ENCODE results near the gene APOL3.
"Not testable (repeated sequence)": the region's sequence is repeated elsewhere in the genome, so short reads cannot be mapped to it uniquely, and the experiment has no call there.

APOL3 gene

DNA sequence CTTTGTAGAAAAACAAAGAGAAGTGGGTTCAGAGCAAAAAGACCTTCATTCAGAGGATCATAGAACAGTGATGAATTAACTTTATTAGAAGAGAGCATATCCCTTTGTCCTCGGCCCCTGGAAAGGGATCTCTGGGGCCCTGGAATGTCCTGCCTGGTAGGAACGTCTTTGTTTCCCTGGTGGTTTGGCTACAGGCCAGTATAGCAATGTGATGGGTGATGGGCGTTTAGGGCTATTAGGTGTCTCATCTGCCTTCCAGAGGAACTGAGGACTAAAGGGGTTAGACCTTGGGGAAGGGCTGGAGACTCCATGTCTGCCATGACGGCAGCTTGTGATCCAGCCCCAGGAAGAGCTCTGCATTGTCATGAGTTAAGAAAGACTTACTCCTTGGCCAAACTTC is 32.0 kb upstream of the APOL3 start:
- DNase-seq: no peak

DNA sequence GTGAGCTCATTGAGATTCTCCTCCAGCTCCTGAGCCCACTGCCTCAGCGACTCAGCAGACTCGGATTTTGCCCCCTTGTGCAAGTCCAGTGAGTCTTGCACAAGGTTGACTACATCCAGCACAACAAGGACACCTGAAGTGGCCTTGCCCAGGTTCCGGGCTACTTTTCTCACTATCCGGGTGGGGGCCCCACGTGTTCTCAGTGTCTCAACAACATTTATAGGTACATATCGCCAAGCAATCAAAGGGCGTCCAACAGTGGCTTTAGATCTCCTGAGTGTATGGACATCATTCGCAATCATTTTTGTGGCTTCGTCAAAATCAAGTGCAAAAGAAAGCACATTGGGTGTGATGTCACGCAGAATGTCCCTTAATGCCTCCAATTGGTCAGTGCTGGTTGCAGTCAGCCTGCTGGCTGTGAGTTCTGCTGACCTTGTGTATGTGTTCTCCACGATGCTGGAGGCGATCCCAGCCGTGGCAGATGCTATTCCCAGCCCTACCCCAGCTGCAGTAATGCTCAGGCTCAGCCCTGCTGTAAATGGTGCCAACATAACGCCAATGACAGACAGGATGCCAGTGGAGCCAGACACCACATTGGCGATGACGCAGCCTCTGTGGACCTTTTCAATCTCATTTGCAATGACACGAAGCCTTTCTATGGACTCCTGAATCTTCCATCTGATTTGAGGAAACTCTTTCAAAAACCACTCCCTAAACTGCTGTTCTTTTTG is 30.7 kb upstream of the APOL3 start:
- DNase-seq: no peak

DNA sequence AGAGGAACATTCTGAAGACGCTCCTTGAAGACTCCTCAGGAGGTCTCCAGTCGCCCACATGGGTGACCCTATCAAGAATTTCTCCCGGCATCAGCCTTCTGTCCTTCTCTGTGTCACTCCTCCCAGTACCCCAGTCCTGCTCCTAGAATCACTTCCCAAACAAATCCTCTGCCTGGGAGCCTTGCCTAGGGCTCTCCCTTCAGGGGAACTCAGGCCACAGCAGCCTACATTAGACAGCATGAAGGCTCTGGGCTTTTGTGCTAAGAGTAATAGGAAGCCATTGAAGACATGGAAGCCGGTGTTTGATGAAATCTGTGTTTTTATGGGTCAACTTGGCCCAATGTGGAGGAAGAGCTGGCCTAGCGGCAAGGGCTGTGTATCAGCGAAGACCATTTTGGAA is 27.3 kb upstream of the APOL3 start:
- DNase-seq: not testable (repeated sequence)

DNA sequence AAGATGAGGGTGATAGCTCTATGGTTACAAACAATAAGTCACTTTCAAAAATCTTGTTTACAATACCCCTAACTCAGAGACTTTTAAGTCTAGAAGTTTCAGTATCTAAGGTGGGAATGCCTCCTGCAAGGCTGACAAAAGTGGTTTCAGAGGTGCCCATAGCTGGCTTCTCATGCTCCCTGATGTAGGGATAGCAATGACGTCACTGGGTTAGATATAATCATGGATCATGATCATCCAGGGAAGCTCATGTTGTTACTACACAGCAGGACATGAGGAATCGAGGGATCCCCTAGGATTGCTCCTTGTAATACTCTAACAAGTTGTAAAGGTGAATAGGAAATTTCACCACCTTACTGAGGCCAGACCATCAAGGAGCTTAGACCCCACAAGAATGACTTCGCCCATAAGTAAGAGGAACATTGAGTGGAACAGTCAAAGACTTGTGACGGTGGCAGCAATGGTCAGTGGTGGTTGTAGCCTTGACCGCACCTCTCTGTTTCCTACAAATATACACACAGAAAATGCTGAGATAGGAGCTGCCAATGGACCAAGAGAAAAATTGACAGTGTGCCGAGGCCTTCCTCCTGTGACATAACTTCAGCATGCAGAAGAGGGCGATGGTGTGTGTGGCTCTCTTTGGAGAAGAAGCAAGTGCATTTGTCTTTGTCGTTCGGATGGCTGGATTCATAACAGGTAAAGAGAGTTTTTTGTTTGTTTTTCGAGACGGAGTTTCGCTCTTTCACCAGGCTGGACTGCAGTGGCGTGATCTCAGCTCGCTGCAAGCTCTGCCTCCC is 25.5 kb upstream of the APOL3 start:
- no peak for DNase-seq

DNA sequence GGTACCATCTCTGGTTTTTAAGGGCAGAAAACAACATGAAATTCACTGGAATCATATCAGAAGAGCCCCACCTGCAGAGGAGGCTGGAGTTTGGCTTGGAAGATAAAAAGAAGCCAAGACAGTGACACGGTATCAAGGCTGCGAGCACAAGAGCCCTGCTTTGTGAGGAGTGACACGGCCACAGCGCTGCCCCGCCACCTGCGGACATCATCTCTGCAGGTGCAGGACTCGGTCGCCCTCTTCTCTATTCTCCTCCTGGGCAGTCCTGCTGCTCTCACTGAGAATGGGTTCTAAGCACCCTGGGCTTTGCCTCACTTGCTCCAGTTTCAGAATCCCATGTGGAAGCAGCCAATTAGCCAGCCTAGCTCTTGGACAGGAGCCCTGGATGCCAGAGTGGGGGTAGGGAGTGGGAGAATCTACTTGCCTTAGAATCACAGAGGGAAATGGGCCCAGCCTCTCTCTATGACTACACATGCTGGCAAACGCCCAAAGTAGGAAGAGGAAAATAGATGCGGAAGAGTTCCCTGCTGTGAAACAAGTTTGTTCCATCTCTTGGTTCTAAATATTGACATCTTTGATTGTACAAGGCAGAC is 24.0 kb upstream of the APOL3 start:
- no peak for DNase-seq

DNA sequence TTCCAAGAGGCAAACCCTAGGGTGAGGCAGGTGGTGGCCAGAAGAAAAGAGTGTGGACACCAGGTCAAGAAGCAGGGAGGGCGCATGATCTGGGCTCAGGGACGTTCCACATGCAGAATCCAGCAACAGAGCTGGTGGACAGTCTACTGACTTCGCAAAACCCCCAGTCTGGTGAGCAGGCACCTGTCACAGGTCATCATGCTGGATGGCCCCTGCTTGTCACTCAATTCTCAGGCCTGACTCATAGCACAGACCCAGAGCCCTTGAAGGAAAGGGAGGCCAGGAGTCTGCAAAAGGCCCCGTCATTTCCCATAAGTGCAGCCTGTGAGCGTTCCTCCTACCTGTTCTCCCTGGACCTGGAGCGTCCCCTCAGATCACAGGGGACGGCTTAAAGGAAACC is 22.9 kb upstream of the APOL3 start:
- DNase-seq: no peak

DNA sequence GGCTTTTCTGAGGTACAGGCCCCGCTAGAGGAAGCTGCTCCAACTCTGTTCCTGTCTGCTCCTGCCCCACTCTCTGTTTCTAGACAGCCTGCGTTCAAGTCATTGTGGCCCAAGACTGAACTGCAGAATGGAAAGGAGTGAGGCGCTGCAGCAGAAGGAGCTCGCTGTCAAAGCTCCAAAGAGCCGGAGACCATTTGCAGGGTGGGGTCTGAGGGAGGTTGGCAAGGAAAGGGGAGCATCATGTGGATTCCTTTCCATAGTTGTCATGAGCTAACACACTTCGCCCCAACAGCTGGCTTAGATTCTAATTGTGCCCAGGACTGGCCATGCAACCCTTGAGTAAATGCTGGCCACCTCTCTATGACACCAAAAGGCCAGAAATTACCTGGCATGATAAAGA is 22.3 kb upstream of the APOL3 start:
- no peak for DNase-seq

DNA sequence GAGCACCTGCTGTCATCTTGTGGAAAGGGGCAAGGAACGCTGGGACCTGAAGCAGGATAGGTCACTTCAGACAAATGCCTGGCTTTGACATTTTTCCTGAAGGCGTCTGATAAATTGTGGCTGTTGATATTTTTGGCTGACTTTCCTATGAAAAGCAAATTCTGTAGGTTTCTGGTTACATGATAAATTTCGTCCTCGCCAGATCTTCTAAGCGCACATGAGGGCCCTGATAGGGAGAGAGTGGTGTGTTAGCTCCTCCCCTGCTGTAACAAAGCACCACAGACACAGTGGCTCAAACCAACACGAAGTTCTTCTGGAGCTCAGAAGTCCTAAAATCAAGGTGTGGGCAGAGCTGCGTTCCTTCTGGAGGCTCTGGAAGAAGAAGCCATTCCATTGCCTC is 21.5 kb upstream of the APOL3 start:
- DNase-seq: no peak

DNA sequence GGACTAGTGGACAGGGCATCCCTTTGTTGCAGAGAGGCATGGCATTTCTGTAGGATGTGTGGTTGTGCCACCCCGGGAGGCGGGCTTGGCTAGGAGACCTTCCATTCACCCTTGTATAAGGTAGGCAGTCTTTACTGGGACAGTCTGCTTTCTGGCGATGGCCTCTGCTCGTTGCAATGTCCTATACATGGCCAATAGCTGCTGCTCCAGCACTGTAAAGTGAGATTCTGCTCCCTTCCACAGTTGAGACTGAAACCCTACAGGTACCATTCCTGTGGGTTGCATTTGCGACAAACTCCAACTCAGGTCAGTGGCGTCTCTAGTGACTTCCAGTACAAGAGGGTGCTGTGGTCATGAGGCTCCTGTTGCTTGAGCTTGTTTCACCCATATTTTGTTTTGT is 20.4 kb upstream of the APOL3 start:
- DNase-seq: no peak

DNA sequence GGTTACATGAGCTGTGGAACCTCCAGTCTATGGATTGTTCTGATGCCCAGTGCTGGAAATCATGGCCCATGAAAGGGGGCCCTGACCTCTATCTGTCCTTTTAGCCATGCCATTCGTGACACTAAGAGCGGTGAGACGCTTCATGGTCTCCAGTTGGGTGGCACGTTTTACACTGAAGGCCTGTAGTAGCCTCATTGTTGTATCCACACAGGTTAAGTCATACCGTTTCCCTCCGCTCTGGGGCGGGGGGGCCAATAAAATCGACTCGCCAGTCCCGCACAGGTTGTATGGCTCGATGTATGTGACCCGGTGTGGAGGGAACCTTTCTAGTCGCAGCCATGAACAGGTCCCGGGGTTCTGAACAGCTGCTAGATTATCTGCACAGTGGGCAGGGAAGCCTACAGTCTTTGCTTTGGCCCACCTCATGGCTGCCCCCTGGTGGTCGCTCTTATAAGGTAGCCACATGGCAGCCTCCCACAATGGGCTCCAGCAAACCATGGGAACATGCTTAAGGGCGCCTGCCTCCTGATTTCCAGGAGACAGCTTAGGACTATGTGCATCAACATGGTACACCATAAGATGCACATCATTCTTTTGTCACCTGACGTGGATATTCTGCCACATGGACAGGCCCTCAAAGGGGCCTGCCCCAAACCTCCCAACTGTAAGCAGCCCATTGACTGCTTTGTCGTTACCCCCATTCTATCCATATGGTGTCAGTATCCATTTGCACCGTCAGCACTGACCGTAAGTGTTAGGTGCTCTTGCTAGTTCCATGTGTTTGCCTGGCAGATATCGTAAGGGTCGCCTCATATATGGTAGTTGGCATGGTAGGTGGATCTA is 19.7 kb upstream of the APOL3 start:
- DNase-seq: no peak

DNA sequence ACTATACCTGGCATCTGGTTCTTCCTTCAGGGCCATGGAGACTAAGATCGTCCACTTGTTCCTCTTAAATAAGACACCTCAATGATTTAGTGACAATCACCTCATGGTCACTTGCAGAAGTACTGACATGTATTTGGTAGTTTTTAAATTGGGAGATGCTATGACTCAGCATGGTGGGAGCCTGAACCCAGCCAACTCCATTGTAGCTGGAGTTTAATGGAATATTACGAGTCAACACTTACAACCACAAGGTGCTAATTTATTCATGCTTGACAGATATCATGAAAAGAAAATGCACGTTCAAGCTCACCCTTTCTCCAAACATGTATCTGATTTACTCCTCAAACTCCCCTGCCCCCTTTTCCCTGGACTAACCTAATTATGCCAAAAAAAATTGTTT is 16.6 kb upstream of the APOL3 start:
- no peak for DNase-seq

DNA sequence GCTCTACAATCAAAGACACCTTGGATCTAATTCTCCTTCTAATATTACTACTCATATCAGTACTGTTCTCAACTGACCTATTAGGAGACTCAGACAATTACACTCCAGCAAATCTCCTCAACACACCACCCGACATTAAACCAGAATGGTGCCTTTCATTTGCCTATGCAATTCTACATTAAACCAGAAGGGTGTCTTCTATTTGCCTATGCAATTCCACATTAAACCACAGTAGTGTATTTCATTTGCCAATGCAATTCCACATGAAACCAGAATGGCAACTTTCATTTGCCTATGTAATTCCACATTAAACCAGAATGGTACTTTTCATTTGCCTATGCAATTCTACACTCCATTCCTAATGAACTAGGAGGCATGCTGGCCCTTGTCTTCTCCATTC is 15.3 kb upstream of the APOL3 start:
- DNase-seq: no peak

DNA sequence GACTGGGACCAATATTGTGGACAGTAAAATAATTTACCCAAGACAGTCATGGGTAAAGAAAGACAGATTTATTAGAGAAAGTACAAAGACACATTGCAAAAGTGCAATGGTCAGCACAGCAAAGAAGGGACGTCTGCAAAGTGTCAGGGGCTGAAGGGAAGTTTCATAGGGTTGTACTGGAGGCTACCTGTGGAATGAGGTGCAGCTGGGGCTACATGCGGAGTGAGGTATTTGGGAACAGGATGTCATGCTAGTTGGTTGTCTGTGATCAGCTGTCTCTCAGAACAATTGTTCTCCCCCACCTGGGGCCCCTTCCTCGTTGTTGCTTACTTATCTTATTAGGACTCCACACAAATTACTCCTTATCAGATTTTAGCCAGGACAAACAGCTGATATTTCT is 11.4 kb upstream of the APOL3 start:
- DNase-seq: no peak

DNA sequence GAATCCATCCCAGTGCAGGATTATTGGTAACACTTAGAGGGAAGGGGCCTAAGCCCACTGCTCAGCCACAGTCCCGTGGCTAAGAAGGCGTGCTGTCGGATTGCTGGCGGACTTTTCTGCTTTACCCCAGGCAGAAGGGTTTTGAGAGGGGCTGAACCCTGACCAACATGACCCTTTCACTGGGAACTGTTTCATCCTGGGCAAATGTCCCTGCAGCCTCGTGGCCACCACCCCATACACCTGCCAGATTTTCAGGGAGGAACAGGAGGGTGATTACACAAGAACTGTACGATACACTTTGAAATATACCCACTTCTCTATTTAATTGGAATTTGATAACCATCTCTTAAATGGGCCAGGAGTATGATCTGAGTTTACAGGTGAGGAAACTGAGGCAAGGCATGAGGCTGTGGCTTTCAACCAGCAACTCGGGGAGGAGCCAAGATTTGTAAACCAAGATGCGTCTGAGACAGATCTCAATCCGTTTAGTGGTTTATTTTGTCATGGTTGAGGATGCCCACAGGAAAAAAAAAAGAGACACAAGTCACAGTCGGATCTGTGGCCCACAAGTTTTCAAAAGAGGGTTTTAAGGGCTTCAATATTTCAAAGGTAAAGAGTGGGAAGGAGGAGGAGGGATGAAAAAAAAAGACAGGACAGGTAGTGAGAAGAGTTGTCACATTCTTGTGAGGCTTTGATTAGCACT is 6.1 kb upstream of the APOL3 start:
- no peak for DNase-seq

DNA sequence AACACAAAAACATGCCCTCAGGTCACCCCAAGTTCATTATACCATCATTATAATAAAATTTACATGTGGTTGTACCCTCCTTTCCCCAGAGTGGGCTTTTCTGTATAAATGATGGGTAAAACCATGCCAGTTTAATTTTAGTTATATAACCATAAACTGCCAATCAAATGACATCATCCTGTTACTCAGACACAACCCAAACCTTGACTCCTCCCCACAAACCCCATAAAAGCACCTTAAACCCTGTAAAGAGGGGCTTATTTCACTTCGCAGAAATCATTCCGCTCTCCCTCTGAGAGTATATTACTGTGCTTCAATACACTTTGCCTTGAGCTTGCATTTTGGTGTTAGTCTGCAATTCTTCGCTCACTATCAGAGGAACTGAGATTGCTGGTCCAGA is 5.5 kb upstream of the APOL3 start:
- DNase-seq: no peak

DNA sequence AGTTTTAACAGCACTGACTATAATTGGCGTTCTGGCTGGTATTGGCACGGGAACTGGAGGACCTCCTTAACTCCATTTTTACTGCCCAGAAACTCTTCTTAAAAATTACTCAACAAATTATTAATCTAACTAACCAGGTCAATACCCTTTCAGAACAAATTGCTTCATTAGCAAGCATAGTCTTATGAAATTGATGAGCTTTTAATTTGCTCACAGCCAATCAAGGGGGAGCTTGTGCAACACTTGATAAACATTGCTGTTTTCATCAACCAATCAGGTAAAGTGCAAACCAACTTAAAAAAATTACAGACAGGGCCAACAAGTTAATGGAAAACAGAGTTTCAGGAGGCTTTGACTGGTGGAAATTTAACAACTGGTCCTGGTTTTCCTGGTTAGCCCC is 4.6 kb upstream of the APOL3 start:
- DNase-seq: no peak

DNA sequence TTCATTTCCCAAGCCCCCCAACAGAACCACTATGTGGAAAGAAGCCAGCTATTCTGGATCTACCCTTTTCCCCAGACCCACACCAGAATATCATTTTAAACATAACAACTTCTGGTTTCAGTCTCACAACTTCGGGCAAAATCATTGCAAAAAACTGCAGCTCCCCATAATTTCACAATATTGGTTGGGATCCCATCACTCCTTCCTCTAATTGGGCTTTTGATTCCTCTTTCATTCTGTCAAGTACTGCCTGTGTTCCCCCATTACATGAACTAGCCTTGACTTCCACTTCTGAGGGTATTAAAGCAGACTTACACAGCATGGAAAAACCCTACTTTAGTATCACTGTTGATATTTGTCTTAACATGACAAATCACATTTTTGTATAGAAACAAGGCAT is 4.1 kb upstream of the APOL3 start:
- no peak for DNase-seq

DNA sequence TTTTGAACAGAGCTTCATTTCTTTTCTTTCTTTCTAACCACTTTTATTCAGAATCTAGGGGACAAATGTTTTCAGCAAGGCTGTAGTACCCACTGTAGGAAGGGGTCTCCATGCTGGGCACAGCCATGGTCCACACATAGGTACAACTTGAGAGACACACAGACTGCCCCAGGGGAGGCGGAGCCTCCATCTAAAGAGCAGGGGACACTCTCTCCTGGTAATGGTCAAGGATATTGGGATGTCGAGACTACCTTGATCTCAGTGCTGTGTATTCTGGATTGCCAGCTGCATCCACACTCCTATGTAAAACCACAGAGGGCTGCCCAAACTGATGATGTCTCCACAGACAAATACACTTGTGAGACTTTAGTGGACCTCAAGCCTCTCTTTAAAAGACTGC is 2.9 kb upstream of the APOL3 start:
- no peak for DNase-seq

DNA sequence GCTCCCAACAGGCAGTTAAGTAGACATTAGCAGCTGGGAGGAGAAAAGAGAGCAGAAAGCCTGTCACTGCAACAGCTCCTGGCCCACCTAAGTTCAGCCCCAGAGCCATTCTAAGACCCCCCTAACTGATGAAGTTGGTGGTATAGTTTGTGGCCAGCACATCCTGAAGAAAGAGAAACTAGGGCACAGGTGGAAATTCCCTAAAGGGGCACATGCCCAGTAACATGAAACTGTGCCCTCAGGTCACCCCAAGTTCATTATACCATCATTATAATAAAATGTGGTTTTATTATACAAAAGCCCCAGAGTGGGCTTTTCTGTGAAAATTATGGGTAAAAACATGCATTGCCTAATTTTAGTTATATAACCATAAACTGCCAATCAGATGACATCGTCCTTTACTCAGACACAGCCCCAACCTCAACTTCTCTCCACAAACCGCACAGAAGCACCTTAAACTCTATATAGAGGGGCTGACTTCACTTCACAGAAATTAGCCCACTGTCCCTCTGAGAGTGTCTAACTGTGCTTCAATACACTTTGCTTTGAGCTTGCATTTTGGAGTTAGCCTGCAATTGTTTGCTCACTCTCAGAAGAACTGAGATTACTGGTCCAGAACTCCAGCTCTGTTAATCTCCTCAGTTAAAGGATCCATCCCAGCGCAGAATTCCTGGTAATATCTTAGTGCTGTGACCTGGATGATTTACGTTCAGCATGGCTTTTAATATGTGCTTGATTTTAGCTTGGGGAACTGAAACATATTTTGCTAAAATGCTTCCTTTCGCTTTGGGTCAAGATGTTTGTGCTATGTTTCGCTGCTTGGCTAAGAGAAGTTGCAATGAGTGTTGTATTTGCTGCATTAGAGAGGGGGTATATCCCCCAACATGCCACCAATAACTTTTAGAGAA is 1.8 kb upstream of the APOL3 start:
- DNase-seq: no peak

DNA sequence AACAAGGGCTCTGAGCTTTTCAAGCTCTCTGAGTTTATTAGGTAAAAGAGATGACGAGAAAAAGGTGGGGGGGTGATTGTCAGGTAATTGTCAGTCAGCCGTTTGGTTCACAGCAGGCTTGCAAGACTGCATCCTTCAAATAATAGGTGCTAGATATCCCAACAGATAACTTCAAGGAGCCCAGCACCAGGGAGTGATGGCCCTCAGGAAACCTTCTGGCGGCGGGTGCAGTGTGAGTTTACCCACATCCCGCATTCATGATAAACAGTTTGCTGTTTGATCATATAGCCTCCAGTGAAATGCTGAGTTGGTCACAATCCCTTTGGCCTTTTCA is 1.2 kb upstream of the APOL3 start:
- not testable (repeated sequence) for DNase-seq

DNA sequence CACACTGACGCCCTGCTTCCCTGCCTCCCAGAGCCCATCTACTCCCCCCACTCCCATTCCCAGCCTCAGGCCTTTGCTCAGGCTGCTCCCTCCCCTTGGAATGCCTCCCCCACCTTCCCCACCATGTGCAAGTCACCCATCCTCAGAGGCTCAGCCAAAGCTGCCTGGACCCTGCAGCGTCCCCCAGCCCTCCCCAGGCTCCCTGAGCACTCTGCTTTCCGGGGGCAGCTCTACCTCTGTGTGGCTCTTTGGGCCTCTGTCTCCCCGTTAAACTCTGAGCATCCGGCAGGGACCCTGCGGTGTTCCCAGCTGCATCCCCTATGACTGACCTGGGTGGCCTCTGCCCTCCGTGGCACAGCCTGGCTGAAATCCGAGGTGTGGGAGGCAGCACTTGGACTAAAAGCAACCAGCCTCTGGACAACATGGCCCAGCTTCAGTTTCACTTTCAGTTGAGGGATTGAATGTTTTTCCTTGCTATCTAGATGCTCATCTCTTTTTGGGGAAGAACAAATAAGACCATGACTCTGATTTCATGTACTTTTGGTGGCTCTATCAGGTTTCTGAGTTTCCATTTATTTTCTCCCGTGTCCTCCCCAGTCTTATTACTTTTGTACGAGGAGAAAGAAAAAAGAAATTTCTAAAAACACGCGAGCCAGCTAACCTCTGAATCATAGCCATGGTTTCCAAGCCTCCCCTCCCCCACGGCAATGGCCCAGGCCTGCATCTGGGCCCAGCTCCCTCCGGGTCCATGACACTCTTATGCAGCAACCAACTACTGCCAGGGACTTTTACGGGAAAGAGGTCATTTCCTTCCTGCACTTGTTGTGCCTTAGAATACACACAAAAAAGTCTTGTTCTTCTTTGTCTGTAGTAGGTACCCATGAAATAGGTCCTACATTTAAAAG is 3.8 kb downstream of the APOL3 start:
- DNase-seq: peak; percentile 36
